ENCODE results near the gene COG5. TPM values are rescaled to one million over a fixed set of nuclear protein-coding genes. Genes with fewer than 3 reads are reported as not detected.

The COG5 gene
- total RNA-seq, 3 donors from 2014 or later, result 35.2 to 61.2 (median 38.0) TPM

DNA sequence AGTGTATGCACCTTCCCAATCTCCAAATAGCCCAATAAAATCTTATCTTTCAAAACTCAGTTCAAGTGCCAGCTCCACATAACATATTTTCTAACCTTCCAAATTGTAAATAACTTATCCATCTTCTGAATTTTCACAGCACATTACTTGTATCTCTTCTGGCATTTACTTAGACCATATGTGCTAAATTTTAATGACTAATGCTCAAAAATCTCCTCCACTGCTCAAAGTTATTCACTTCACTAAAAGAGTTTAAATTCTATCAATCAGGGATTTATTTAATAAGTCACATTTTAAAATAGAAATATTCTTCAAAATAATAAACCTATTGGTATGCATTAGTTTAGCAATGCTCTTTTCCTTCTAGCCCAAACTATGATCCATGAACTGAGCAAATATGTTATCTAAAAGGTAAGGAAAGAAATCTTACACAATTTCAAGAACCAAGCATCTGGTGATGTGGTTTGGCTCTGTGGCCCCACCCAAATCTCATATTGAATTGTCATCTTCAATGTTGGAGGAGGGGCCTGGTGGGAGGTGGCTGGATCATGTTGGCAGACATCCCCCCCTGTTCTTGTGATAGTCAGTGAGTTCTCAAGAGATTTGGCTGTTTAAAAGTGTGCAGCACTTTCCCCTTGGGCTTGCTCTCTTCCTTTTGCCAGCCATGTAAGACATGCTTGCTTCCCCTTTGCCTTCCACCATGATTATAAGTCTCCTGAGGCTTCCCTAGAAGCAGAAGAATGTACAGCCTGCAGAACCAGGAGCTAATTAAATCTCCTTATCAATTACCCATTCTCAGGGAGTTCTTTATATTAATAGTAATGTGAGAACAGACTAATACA lies 121.9 kb downstream of the COG5 start:
- H3K36me3 ChIP-seq, result no peaks in the 10 kb centered on the region
- no peaks in the 10 kb centered on the region for H3K4me1 ChIP-seq
- intact Hi-C loops (cut with DNase I; ENCODE audit: low total_unique reads), result no loop called here
- H3K9me3 ChIP-seq, result no peaks in the 10 kb centered on the region
- no peaks in the 10 kb centered on the region for H3K27me3 ChIP-seq
- no peak overlapping the region for H3K27ac ChIP-seq
- H3K4me3 ChIP-seq, result no peak overlapping the region
- DNase-seq (ENCODE audit: low spot score in 2 of 2), result no peak
- TF ChIP-seq POLR2A (IDR thresholded peaks at IDR 0.05), result no peak
- TF ChIP-seq POLR2AphosphoS5 (IDR thresholded peaks at IDR 0.05), result no peak
- TF ChIP-seq CTCF (IDR thresholded peaks at IDR 0.05), result no peak

- DNase-seq (ENCODE audit: low spot score in 2 of 2), result no peak
- no peak overlapping the region for H3K27ac ChIP-seq
Measured at GRCh38 chr7:107439025-107439424, 124.7 kb downstream of the COG5 start.

GRCh38 chr7:107435749-107436148 lies 128.0 kb downstream of the COG5 start:
- intact Hi-C loops (cut with DNase I; ENCODE audit: low total_unique reads), result no loop called here
- H3K4me3 ChIP-seq, result no peak overlapping the region
- H3K36me3 ChIP-seq, result no peaks in the 10 kb centered on the region
- no peak for TF ChIP-seq POLR2A (IDR thresholded peaks at IDR 0.05)
- TF ChIP-seq POLR2AphosphoS5 (IDR thresholded peaks at IDR 0.05), result no peak
- TF ChIP-seq CTCF (IDR thresholded peaks at IDR 0.05), result no peak
- H3K4me1 ChIP-seq, result no peaks in the 10 kb centered on the region
- H3K9me3 ChIP-seq, result no peaks in the 10 kb centered on the region
- H3K27ac ChIP-seq, result no peak overlapping the region
- DNase-seq (ENCODE audit: low spot score in 2 of 2), result no peak
- H3K27me3 ChIP-seq, result no peaks in the 10 kb centered on the region

More at GRCh38 chr7:107439025-107439424, 124.7 kb downstream of the COG5 start:
- no peaks in the 10 kb centered on the region for H3K27me3 ChIP-seq
- no peaks in the 10 kb centered on the region for H3K36me3 ChIP-seq
- TF ChIP-seq POLR2AphosphoS5 (IDR thresholded peaks at IDR 0.05) (no peak), CTCF (IDR thresholded peaks at IDR 0.05) (no peak), POLR2A (IDR thresholded peaks at IDR 0.05) (no peak)
- intact Hi-C loops (cut with DNase I; ENCODE audit: low total_unique reads), result no loop called here
- no peaks in the 10 kb centered on the region for H3K4me1 ChIP-seq
- no peaks in the 10 kb centered on the region for H3K9me3 ChIP-seq
- H3K4me3 ChIP-seq, result no peak overlapping the region

GRCh38 chr7:107432261-107432660 lies 131.5 kb downstream of the COG5 start:
- H3K27me3 ChIP-seq, result no peaks in the 10 kb centered on the region
- H3K36me3 ChIP-seq, result no peaks in the 10 kb centered on the region
- no peaks in the 10 kb centered on the region for H3K9me3 ChIP-seq
- no peak for DNase-seq (ENCODE audit: low spot score in 2 of 2)
- H3K27ac ChIP-seq, result no peak overlapping the region
- H3K4me3 ChIP-seq, result no peak overlapping the region
- intact Hi-C loops (cut with DNase I; ENCODE audit: low total_unique reads), result no loop called here
- no peak for TF ChIP-seq CTCF (IDR thresholded peaks at IDR 0.05)
- no peak for TF ChIP-seq POLR2A (IDR thresholded peaks at IDR 0.05)
- TF ChIP-seq POLR2AphosphoS5 (IDR thresholded peaks at IDR 0.05), result no peak
- no peaks in the 10 kb centered on the region for H3K4me1 ChIP-seq

DNA sequence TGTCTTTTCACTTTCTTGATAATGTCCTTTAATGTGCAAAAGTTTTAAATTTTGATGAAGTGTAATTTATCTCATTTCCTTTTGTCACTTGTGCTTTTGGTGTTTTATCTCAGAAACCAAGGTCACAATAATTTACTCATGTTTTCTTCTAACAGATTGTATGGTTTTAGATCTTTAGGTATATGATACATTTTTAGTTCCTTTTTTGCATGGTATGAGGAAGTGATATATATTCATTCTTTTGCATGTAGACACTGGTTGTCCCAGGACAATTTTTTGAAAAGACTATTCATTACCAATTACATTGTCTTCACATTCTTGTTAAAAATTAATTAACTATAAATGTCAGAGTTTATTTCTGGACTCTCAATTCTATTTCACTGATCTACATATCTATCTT lies 133.7 kb downstream of the COG5 start:
- no peak for TF ChIP-seq CTCF (IDR thresholded peaks at IDR 0.05)
- TF ChIP-seq POLR2AphosphoS5 (IDR thresholded peaks at IDR 0.05), result no peak
- no peak for TF ChIP-seq POLR2A (IDR thresholded peaks at IDR 0.05)
- intact Hi-C loops (cut with DNase I; ENCODE audit: low total_unique reads), result no loop called here
- no peaks in the 10 kb centered on the region for H3K4me1 ChIP-seq

More for the DNA sequence above, 133.7 kb downstream of the COG5 start:
- DNase-seq (ENCODE audit: low spot score in 2 of 2), result no peak
- H3K36me3 ChIP-seq, result no peaks in the 10 kb centered on the region
- H3K9me3 ChIP-seq, result no peaks in the 10 kb centered on the region
- no peak overlapping the region for H3K27ac ChIP-seq
- no peaks in the 10 kb centered on the region for H3K27me3 ChIP-seq
- H3K4me3 ChIP-seq, result no peak overlapping the region

Data from breast epithelium (tissue), 4 donors.